ENCODE data around the gene KLHL10. TPM values are rescaled to one million over a fixed set of nuclear protein-coding genes. Genes with fewer than 3 reads are reported as not detected.
"Not testable (repeated sequence)": the region's sequence is repeated elsewhere in the genome, so short reads cannot be mapped to it uniquely, and the experiment has no call there.

KLHL10 gene
- total and polyA plus RNA-seq, 2 donors: 0.48 to 0.71 TPM

- WGBS: 97% methylated on average over 14 of the region's 14 CpGs
- not testable (repeated sequence) for H3K4me1 ChIP-seq (ENCODE audit: insufficient read depth); DNase-seq (ENCODE audit: extremely low spot score); H3K27ac ChIP-seq (ENCODE audit: low read depth); H3K36me3 ChIP-seq (ENCODE audit: insufficient read depth); H3K4me3 ChIP-seq (ENCODE audit: low read depth, low read length)
Measured at GRCh38 chr17:41851382-41851781, 13.8 kb downstream of the KLHL10 start.

- H3K4me1 ChIP-seq (ENCODE audit: insufficient read depth): peaks cover 2% of the 10 kb centered on the region
- no peak for DNase-seq (ENCODE audit: extremely low spot score)
- H3K36me3 ChIP-seq (ENCODE audit: insufficient read depth): no peaks in the 10 kb centered on the region
- WGBS: 72% methylated on average over 3 of the region's 3 CpGs
- H3K27ac ChIP-seq (ENCODE audit: low read depth): no peak overlapping the region
- H3K4me3 ChIP-seq (ENCODE audit: low read depth, low read length): no peak overlapping the region
Measured at GRCh38 chr17:41860254-41860931, 22.8 kb downstream of the KLHL10 start.

GRCh38 chr17:41863074-41863848 is 25.6 kb downstream of the KLHL10 start:
- H3K27ac ChIP-seq (ENCODE audit: low read depth): no peak overlapping the region
- H3K36me3 ChIP-seq (ENCODE audit: insufficient read depth): no peaks in the 10 kb centered on the region
- DNase-seq (ENCODE audit: extremely low spot score): no peak
- peaks cover 2% of the 10 kb centered on the region for H3K4me1 ChIP-seq (ENCODE audit: insufficient read depth)
- WGBS: 71% methylated on average over 18 of the region's 18 CpGs
- peak overlapping the region; percentile 87 for H3K4me3 ChIP-seq (ENCODE audit: low read depth, low read length)

- H3K4me1 ChIP-seq (ENCODE audit: insufficient read depth): peaks cover 2% of the 10 kb centered on the region
- no peak overlapping the region for H3K27ac ChIP-seq (ENCODE audit: low read depth)
- no peak for DNase-seq (ENCODE audit: extremely low spot score)
- under 1% methylated on average over 25 of the region's 25 CpGs for WGBS
- H3K36me3 ChIP-seq (ENCODE audit: insufficient read depth): no peaks in the 10 kb centered on the region
- peak overlapping the region; percentile 87 for H3K4me3 ChIP-seq (ENCODE audit: low read depth, low read length)
Measured at GRCh38 chr17:41864498-41864835, 26.8 kb downstream of the KLHL10 start.

GRCh38 chr17:41864836-41865595 is 27.4 kb downstream of the KLHL10 start, which contains the start of gene KLHL11:
Gene KLHL11, minus strand, starts transcription at chr17:41865423. Its CDS starts 53 bp downstream, at chr17:41865370.
- H3K4me3 ChIP-seq (ENCODE audit: low read depth, low read length): peak within 1 kb of the TSS; percentile 87
- DNase-seq (ENCODE audit: extremely low spot score): peak; percentile 66
- peak within 1 kb of the TSS; percentile 97 for H3K27ac ChIP-seq (ENCODE audit: low read depth)
- H3K4me1 ChIP-seq (ENCODE audit: insufficient read depth): peaks cover 2% of the 10 kb centered on the region
- no peaks in the 10 kb centered on the region for H3K36me3 ChIP-seq (ENCODE audit: insufficient read depth)
- WGBS: under 1% methylated on average over 90 of the region's 90 CpGs

- H3K4me3 ChIP-seq (ENCODE audit: low read depth, low read length): peak overlapping the region; percentile 87
- H3K4me1 ChIP-seq (ENCODE audit: insufficient read depth): peaks cover 2% of the 10 kb centered on the region
- DNase-seq (ENCODE audit: extremely low spot score): peak; percentile 23
- under 1% methylated on average over 10 of the region's 10 CpGs for WGBS
- H3K27ac ChIP-seq (ENCODE audit: low read depth): no peak overlapping the region
- no peaks in the 10 kb centered on the region for H3K36me3 ChIP-seq (ENCODE audit: insufficient read depth)
Measured at GRCh38 chr17:41865596-41865893, 27.9 kb downstream of the KLHL10 start.

- Histone ChIP-seq H3K4me3 (ENCODE audit: low read depth, low read length) (no peak overlapping the region), H3K27ac (ENCODE audit: low read depth) (no peak overlapping the region), H3K36me3 (ENCODE audit: insufficient read depth) (peaks cover 1% of the 10 kb centered on the region), H3K4me1 (ENCODE audit: insufficient read depth) (no peaks in the 10 kb centered on the region)
- no peak for DNase-seq (ENCODE audit: extremely low spot score)
- 77% methylated on average over 3 of the region's 3 CpGs for WGBS
Measured at GRCh38 chr17:41868568-41868967, 30.9 kb downstream of the KLHL10 start.

- Histone ChIP-seq H3K4me3 (ENCODE audit: low read depth, low read length) (no peak overlapping the region), H3K4me1 (ENCODE audit: insufficient read depth) (no peaks in the 10 kb centered on the region), H3K27ac (ENCODE audit: low read depth) (no peak overlapping the region), H3K36me3 (ENCODE audit: insufficient read depth) (peaks cover 1% of the 10 kb centered on the region)
- WGBS: 71% methylated on average over 9 of the region's 9 CpGs
- DNase-seq (ENCODE audit: extremely low spot score): no peak
Measured at GRCh38 chr17:41869426-41869825, 31.8 kb downstream of the KLHL10 start.

GRCh38 chr17:41870097-41870496 is 32.5 kb downstream of the KLHL10 start:
- peaks cover 1% of the 10 kb centered on the region for H3K36me3 ChIP-seq (ENCODE audit: insufficient read depth)
- no peak for DNase-seq (ENCODE audit: extremely low spot score)
- H3K4me1 ChIP-seq (ENCODE audit: insufficient read depth): no peaks in the 10 kb centered on the region
- no peak overlapping the region for H3K4me3 ChIP-seq (ENCODE audit: low read depth, low read length)
- no peak overlapping the region for H3K27ac ChIP-seq (ENCODE audit: low read depth)
- WGBS: 79% methylated on average over 2 of the region's 2 CpGs

- no peak overlapping the region for H3K4me3 ChIP-seq (ENCODE audit: low read depth, low read length)
- H3K4me1 ChIP-seq (ENCODE audit: insufficient read depth): no peaks in the 10 kb centered on the region
- no peak overlapping the region for H3K27ac ChIP-seq (ENCODE audit: low read depth)
- 83% methylated on average over 7 of the region's 7 CpGs for WGBS
- DNase-seq (ENCODE audit: extremely low spot score): no peak
- H3K36me3 ChIP-seq (ENCODE audit: insufficient read depth): peaks cover 1% of the 10 kb centered on the region
Measured at GRCh38 chr17:41870627-41871026, 33.0 kb downstream of the KLHL10 start.

GRCh38 chr17:41871789-41872188 is 34.2 kb downstream of the KLHL10 start:
- no peaks in the 10 kb centered on the region for H3K4me1 ChIP-seq (ENCODE audit: insufficient read depth)
- 93% methylated on average over 10 of the region's 10 CpGs for WGBS
- H3K36me3 ChIP-seq (ENCODE audit: insufficient read depth): peaks cover 1% of the 10 kb centered on the region
- H3K4me3 ChIP-seq (ENCODE audit: low read depth, low read length): no peak overlapping the region
- H3K27ac ChIP-seq (ENCODE audit: low read depth): no peak overlapping the region
- no peak for DNase-seq (ENCODE audit: extremely low spot score)

- H3K4me1 ChIP-seq (ENCODE audit: insufficient read depth): no peaks in the 10 kb centered on the region
- DNase-seq (ENCODE audit: extremely low spot score): no peak
- no peak overlapping the region for H3K27ac ChIP-seq (ENCODE audit: low read depth)
- 96% methylated on average over 10 of the region's 10 CpGs for WGBS
- H3K4me3 ChIP-seq (ENCODE audit: low read depth, low read length): no peak overlapping the region
- peaks cover 4% of the 10 kb centered on the region for H3K36me3 ChIP-seq (ENCODE audit: insufficient read depth)
Measured at GRCh38 chr17:41873559-41874292, 36.1 kb downstream of the KLHL10 start.

- not testable (repeated sequence) for H3K4me1 ChIP-seq (ENCODE audit: insufficient read depth); H3K36me3 ChIP-seq (ENCODE audit: insufficient read depth); DNase-seq (ENCODE audit: extremely low spot score); H3K27ac ChIP-seq (ENCODE audit: low read depth); H3K4me3 ChIP-seq (ENCODE audit: low read depth, low read length)
- WGBS: 94% methylated on average over 9 of the region's 9 CpGs
Measured at GRCh38 chr17:41874293-41874670, 36.7 kb downstream of the KLHL10 start.
